H1 (cell line): ENCODE results near the gene L3MBTL4. TPM values are rescaled to one million over a fixed set of nuclear protein-coding genes. Genes with fewer than 3 reads are reported as not detected.

ENCODE experiments used
- CTCF ChIA-PET: fragments of 300-600 bp; sonication (Branson Sonifier 250); formaldehyde crosslinking; loops from one replicate; lab custom pipeline; 2021; ENCODE audit not compliant: partially characterized antibody; lab: Charles Lee
- POLR2A ChIA-PET: fragments of 300-600 bp; sonication (Branson Sonifier 250); formaldehyde crosslinking; loops from one replicate; lab custom pipeline; 2021; ENCODE audit warnings: inconsistent platforms; ENCODE audit not compliant: partially characterized antibody; lab: Charles Lee
- DNase-seq, 2 experiments: peaks; one replicate each; pipeline versions ENCODE4 v3.0.0 to v3.0.0-alpha.2; 2010 to 2022; ENCODE audit warnings: low spot score in 2 of 2, low read depth in 1 of 2, mixed read lengths in 1 of 2
- FAIRE-seq: peaks from 2 replicates; lab custom pipeline; 2011; peaks lifted over from hg19 to GRCh38; lab: Jason Lieb, UNC
- H2AFZ ChIP-seq: 2 replicates; pipeline ENCODE4 v1.8.1; 2012; ENCODE audit warnings: low read length, inconsistent platforms
- H2AK5ac ChIP-seq: 2 replicates; pipeline ENCODE4 v1.6.1; 2013; ENCODE audit warnings: low read depth, low read length
- H2BK120ac ChIP-seq: replicated peaks from 2 replicates; pipeline ENCODE3; 2013; ENCODE audit warnings: low read depth, low read length, inconsistent platforms
- H2BK12ac ChIP-seq: 2 replicates; pipeline ENCODE4 v1.6.1; 2013; ENCODE audit warnings: low read depth, low read length
- H2BK15ac ChIP-seq: 2 replicates; pipeline ENCODE4 v1.6.1; 2013; ENCODE audit warnings: low read length
- H2BK20ac ChIP-seq: 2 replicates; pipeline ENCODE4 v1.6.1; 2013; ENCODE audit warnings: low read length
- H2BK5ac ChIP-seq: 2 replicates; pipeline ENCODE4 v1.6.1; 2013; ENCODE audit warnings: low read depth, low read length
- H3K14ac ChIP-seq: 2 replicates; pipeline ENCODE4 v1.6.1; 2013; ENCODE audit warnings: inconsistent platforms; ENCODE audit not compliant: insufficient read length
- H3K18ac ChIP-seq: 2 replicates; pipeline ENCODE4 v1.6.1; 2013; ENCODE audit warnings: low read length; ENCODE audit errors: extremely low read depth
- H3K23ac ChIP-seq: 2 replicates; pipeline ENCODE4 v1.6.1; 2013; ENCODE audit warnings: inconsistent platforms; ENCODE audit not compliant: insufficient read length
- H3K23me2 ChIP-seq: 2 replicates; pipeline ENCODE4 v1.6.1; 2013; ENCODE audit warnings: low read depth, low read length
- H3K27ac ChIP-seq: 2 replicates; pipeline ENCODE4 v1.6.1; 2011; ENCODE audit warnings: low read depth, low read length, inconsistent platforms
- H3K27me3 ChIP-seq, 4 experiments: replicated peaks in 1 of 4; 1 replicate in 1 of 4; 2 replicates in 3 of 4; pipeline versions ENCODE4 v1.6.1 to v1.8.1; 2011 to 2013; ENCODE audit warnings: low read length in 3 of 4, mild to moderate bottlenecking in 3 of 4, inconsistent platforms in 2 of 4, mixed read lengths in 2 of 4, moderate library complexity in 1 of 4; ENCODE audit not compliant: control insufficient read depth in 3 of 4, insufficient read depth in 3 of 4; ENCODE audit errors: extremely low read depth in 1 of 4
- H3K36me3 ChIP-seq, 4 experiments: 2 replicates each; pipeline versions ENCODE4 v1.6.1 to v1.8.1; 2011 to 2013; ENCODE audit warnings: mild to moderate bottlenecking in 4 of 4, low read length in 3 of 4, moderate library complexity in 2 of 4, control low read depth in 1 of 4, inconsistent platforms in 1 of 4; ENCODE audit not compliant: insufficient read depth in 4 of 4, control insufficient read depth in 2 of 4
- H3K4ac ChIP-seq: replicated peaks from 2 replicates; pipeline ENCODE3; 2013; ENCODE audit warnings: low read length, low read depth, mixed read lengths, inconsistent platforms; ENCODE audit not compliant: insufficient read length
- H3K4me1 ChIP-seq, 4 experiments: replicated peaks in 1 of 4; 1 replicate in 1 of 4; 2 replicates in 3 of 4; pipeline versions ENCODE4 v1.6.1 to v1.8.1; 2011 to 2013; ENCODE audit warnings: low read length in 3 of 4, inconsistent platforms in 2 of 4, mixed read lengths in 1 of 4; ENCODE audit not compliant: insufficient read depth in 4 of 4, control insufficient read depth in 3 of 4
- H3K4me2 ChIP-seq, 2 experiments: 2 replicates each; pipeline versions ENCODE4 v1.6.1 to v1.8.1; 2011 to 2013; ENCODE audit warnings: low read depth in 2 of 2, low read length in 2 of 2, control low read depth in 1 of 2, inconsistent platforms in 1 of 2, mild to moderate bottlenecking in 1 of 2; ENCODE audit not compliant: insufficient read depth in 1 of 2
- H3K4me3 ChIP-seq, 4 experiments: fragments of 200-600, 300-600 bp in 1 of 4; sonication (generic), shearing (Covaris generic), sonication (Bioruptor Twin) in 1 of 4; 2 replicates each; pipeline versions ENCODE4 v1.5.1 to v1.8.1; 2011 to 2016; ENCODE audit warnings: low read length in 4 of 4, low read depth in 3 of 4, control low read depth in 2 of 4, inconsistent platforms in 2 of 4, mild to moderate bottlenecking in 2 of 4, mixed read lengths in 1 of 4, moderate library complexity in 1 of 4; ENCODE audit not compliant: insufficient read depth in 2 of 4; ENCODE audit errors: extremely low read depth in 1 of 4
- H3K56ac ChIP-seq: replicated peaks from 2 replicates; pipeline ENCODE3; 2013; ENCODE audit warnings: low read depth, mild to moderate bottlenecking, mixed read lengths, low read length, inconsistent platforms; ENCODE audit not compliant: insufficient read length
- H3K79me1 ChIP-seq: 2 replicates; pipeline ENCODE4 v1.6.1; 2013; ENCODE audit warnings: low read depth, low read length, control low read depth
- H3K79me2 ChIP-seq, 2 experiments: 2 replicates each; pipeline versions ENCODE4 v1.6.1 to v1.8.1; 2012 to 2013; ENCODE audit warnings: low read length in 2 of 2, mild to moderate bottlenecking in 2 of 2, inconsistent platforms in 1 of 2; ENCODE audit not compliant: insufficient read depth in 2 of 2, control insufficient read depth in 1 of 2
- H3K9ac ChIP-seq, 4 experiments: replicated peaks in 1 of 4; 1 replicate in 1 of 4; 2 replicates in 3 of 4; pipeline versions ENCODE4 v1.6.1 to v1.8.1; 2011 to 2013; ENCODE audit warnings: low read depth in 3 of 4, low read length in 3 of 4, control low read depth in 2 of 4, mild to moderate bottlenecking in 2 of 4, moderate library complexity in 2 of 4, inconsistent platforms in 1 of 4; ENCODE audit errors: extremely low read depth in 1 of 4
- H3K9me3 ChIP-seq, 2 experiments: 2 replicates each; pipeline versions ENCODE4 v1.6.1 to v1.8.1; 2012 to 2013; ENCODE audit warnings: mild to moderate bottlenecking in 2 of 2, moderate library complexity in 2 of 2, control low read depth in 1 of 2, inconsistent platforms in 1 of 2, low read depth in 1 of 2, low read length in 1 of 2, mixed read lengths in 1 of 2; ENCODE audit not compliant: insufficient read depth in 2 of 2
- H4K20me1 ChIP-seq, 2 experiments: replicated peaks in 1 of 2; 2 replicates each; pipeline versions ENCODE3 to v1.8.1; 2011 to 2013; ENCODE audit warnings: inconsistent platforms in 2 of 2, low read length in 2 of 2, mild to moderate bottlenecking in 1 of 2; ENCODE audit not compliant: insufficient read depth in 2 of 2, control insufficient read depth in 1 of 2
- H4K5ac ChIP-seq: 2 replicates; pipeline ENCODE4 v1.6.1; 2013; ENCODE audit warnings: low read length, low read depth, mixed read lengths, inconsistent platforms; ENCODE audit not compliant: insufficient read length
- H4K8ac ChIP-seq: 2 replicates; pipeline ENCODE4 v1.8.0; 2013; ENCODE audit warnings: mild to moderate bottlenecking, moderate library complexity, low read length, inconsistent platforms; ENCODE audit not compliant: insufficient read depth; ENCODE audit errors: extremely low read depth
- H4K91ac ChIP-seq: replicated peaks from 2 replicates; pipeline ENCODE3; 2013; ENCODE audit warnings: low read length, mixed read lengths, inconsistent platforms; ENCODE audit not compliant: insufficient read length
- BACH1 ChIP-seq: IDR thresholded peaks from 2 replicates; pipeline ENCODE4 v1.6.1; 2012; ENCODE audit warnings: low read length, improper control_type of control experiment
- WGBS, 2 experiments: shearing (Covaris generic) in 1 of 2; methylation state at CpG; one replicate each; pipeline versions ENCODE4 v1.1.6 to v1.1.7; 2013 to 2015; ENCODE audit warnings: low lambda C conversion rate in 2 of 2, mixed read lengths in 2 of 2, inconsistent platforms in 1 of 2, low coverage in 1 of 2, missing lambda C conversion rate in 1 of 2; ENCODE audit not compliant: insufficient replicate concordance in 2 of 2, insufficient coverage in 1 of 2, insufficient read length in 1 of 2; ENCODE audit errors: extremely low coverage in 1 of 2, missing lambda C conversion rate in 1 of 2; 5-methylcytosine and 5-hydroxymethylcytosine counted together
- polyA plus RNA-seq, 7 experiments: library from polyadenylated mRNA; depleted of rRNA in 3 of 7; stranded (reverse) in 5 of 7; unstranded in 2 of 7; fragments of >200 nt in 5 of 7; fragments of 200-250 nt in 2 of 7; gene quantifications; 1 replicate in 5 of 7; 2 replicates in 1 of 7; 4 replicates in 1 of 7; pipeline versions ENCODE4 v1.2.1 to v1.2.3, GENCODE V29; 2011 to 2013; ENCODE audit warnings: missing spikeins in 2 of 7, mixed read lengths in 2 of 7
- total RNA-seq: library from RNA; stranded (reverse); fragmentation: NEBNext Ultra II Directional; extraction: Animal tissue kit (Norgen Biotek cat#: 25700); gene quantifications from 2 replicates; pipeline ENCODE4 v1.2.1, GENCODE V29; 2021

L3MBTL4 gene
- total and polyA plus RNA-seq, 2 of the 8 experiments (the other 6 are each of a cell fraction or from before 2014, with no cell fraction given), result 1.0 to 2.1 TPM

- DNase-seq, result no peak
Measured at GRCh38 chr18:6021306-6022073, 393.2 kb downstream of the L3MBTL4 start.

More at GRCh38 chr18:6021306-6022073, 393.2 kb downstream of the L3MBTL4 start:
- Histone ChIP-seq H4K20me1 (no peaks in the 10 kb centered on the region), H2BK120ac (no peak overlapping the region), H3K56ac (no peak overlapping the region), H2AK5ac (no peak overlapping the region), H3K4me3 (no peak overlapping the region), H4K5ac (no peak overlapping the region), H3K9ac (no peak overlapping the region), H2AFZ (no peak overlapping the region), H3K14ac (no peak overlapping the region), H3K4me2 (no peak overlapping the region; a peak in 1 of 4 replicates), H2BK12ac (no peak overlapping the region), H3K79me1 (no peaks in the 10 kb centered on the region), H3K23ac (no peak overlapping the region), H3K23me2 (no peaks in the 10 kb centered on the region), H3K9me3 (no peaks in the 10 kb centered on the region), H2BK5ac (no peak overlapping the region), H3K4ac (no peak overlapping the region), H3K36me3 (no peaks in the 10 kb centered on the region), H2BK20ac (0 out of 2 replicates have a peak overlapping the region, but pooled peaks have one; percentile 6), H3K27me3 (peaks cover 0 to 2% (median 0%) of the 10 kb centered on the region in 4 experiments; a peak in 1 of 7 replicates), H3K18ac (no peak overlapping the region), H3K27ac (no peak overlapping the region), H4K91ac (no peak overlapping the region), H2BK15ac (no peak overlapping the region), H4K8ac (no peak overlapping the region), H3K79me2 (no peaks in the 10 kb centered on the region), H3K4me1 (peaks cover 0 to 3% (median 0%) of the 10 kb centered on the region in 4 experiments; a peak in 1 of 7 replicates)
- CTCF ChIA-PET, result no interaction called here
- no peak for FAIRE-seq
- POLR2A ChIA-PET, result no interaction called here
- WGBS, 2 experiments, result 79% methylated on average over 12 of the region's 12 CpGs; no CpG with 5 or more reads in 1 of the 2 experiments
- no peak for TF ChIP-seq BACH1
